HG02943 (cell line): ENCODE data around the gene LAPTM5.
A peak's percentile ranks its signal among the peaks of the same experiment; 100 is the strongest.

Experiments used
- ATAC-seq: cut with Tn5 transposase; IDR thresholded peaks from one replicate; pipeline ENCODE4 v1.9.1; 2021; ENCODE audit warnings: mild to moderate bottlenecking, low read depth, moderate library complexity; ENCODE audit not compliant: unreplicated experiment

LAPTM5 gene

GRCh38 chr1:30787856-30788495 is 30.4 kb upstream of the LAPTM5 start:
- no peak for ATAC-seq

GRCh38 chr1:30787266-30787665 is 29.7 kb upstream of the LAPTM5 start:
- no peak for ATAC-seq

- ATAC-seq = no peak
Measured at GRCh38 chr1:30786264-30786991, 28.9 kb upstream of the LAPTM5 start.

- no peak for ATAC-seq
Measured at GRCh38 chr1:30785714-30786113, 28.1 kb upstream of the LAPTM5 start.

GRCh38 chr1:30785181-30785580 is 27.6 kb upstream of the LAPTM5 start:
- ATAC-seq = no peak

GRCh38 chr1:30783256-30783915 is 25.8 kb upstream of the LAPTM5 start:
- no peak for ATAC-seq

GRCh38 chr1:30782361-30783255 is 25.0 kb upstream of the LAPTM5 start:
- ATAC-seq = no peak

- ATAC-seq = no peak
Measured at GRCh38 chr1:30781906-30782305, 24.3 kb upstream of the LAPTM5 start.

- ATAC-seq = no peak
Measured at GRCh38 chr1:30780409-30780808, 22.8 kb upstream of the LAPTM5 start.

- ATAC-seq = peak; percentile 57
Measured at GRCh38 chr1:30779294-30780071, 21.9 kb upstream of the LAPTM5 start.

- ATAC-seq = no peak
Measured at GRCh38 chr1:30778979-30779293, 21.4 kb upstream of the LAPTM5 start.

GRCh38 chr1:30778154-30778978 is 20.8 kb upstream of the LAPTM5 start:
- ATAC-seq = no peak

- no peak for ATAC-seq
Measured at GRCh38 chr1:30777904-30778153, 20.3 kb upstream of the LAPTM5 start.

- ATAC-seq = no peak
Measured at GRCh38 chr1:30777060-30777903, 19.7 kb upstream of the LAPTM5 start.

GRCh38 chr1:30776097-30777059 is 18.8 kb upstream of the LAPTM5 start:
- no peak for ATAC-seq

- ATAC-seq = no peak
Measured at GRCh38 chr1:30775433-30775975, 17.9 kb upstream of the LAPTM5 start.
